Measurements from ENCODE around the gene IL12RB1.
"Not testable (repeated sequence)": the region's sequence is repeated elsewhere in the genome, so short reads cannot be mapped to it uniquely, and the experiment has no call there.

Gene IL12RB1

GRCh38 chr19:18110609-18111232 is 24.0 kb upstream of the IL12RB1 start:
- DNase-seq: no peak

DNA sequence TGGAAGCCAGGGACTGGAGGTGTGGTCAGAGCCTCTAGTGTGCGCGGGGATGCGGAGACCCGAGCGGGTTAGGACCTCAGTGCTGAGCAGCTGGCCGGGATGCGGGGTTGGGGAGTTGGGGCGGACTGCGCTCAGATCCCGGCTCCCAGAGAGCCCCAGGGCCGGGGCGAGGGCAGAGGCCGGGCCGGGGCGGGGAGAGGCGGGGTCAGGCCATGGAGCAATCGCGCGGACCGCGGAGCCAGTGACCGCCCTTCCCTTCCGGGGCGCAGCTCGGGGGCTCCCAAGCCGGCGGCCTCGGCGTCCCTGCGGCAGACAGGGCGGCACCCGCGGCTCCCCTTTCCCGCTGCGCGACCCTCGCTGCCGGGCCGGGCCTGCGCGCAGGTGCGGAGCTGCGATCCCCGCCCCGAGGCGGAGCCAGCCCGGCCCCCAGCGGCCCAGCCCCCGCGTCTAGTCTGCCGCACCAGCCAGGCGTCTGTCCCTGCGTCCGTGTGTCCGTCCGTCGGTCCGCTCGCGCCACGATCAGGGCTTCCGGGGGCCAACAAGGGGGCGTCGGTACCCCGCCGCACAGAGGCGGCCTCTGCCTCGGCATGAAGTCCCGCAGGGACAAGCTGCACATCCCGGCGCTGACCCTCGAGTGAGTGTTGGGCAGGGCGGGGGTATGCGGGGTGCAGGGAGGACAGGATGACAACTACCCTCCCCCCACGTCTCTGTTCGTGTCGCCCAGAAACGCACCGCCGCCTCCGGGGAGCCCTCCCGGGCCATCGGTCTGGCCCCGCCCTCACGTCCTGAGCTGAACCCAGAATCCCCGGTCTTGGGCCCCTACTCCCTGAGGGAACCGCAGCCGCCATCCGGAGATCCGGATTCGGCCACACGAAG is 23.2 kb upstream of the IL12RB1 start:
- DNase-seq: peak; percentile 30

- DNase-seq: no peak
These were observed 22.6 kb upstream of the IL12RB1 start for GRCh38 chr19:18109341-18109732.

DNA sequence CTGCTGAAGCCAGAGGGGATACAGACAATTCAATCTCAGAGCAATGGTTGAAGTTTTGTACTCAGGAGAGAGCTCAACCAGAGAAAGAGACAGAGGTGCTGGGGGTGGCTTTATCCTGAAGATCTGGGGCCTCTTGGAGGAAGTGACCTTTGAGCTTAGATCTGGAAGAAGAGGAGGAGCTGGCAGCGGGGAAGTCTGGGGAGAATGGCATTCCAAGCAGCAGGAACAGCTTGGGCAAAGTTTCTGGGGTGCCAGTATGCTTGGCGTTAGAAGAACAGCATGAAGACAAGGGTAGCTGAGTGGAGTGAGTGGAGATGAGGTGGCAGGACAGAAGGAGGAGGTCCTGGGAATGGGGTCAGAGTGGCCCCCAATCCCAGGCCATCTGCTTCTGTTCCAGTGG is 22.2 kb upstream of the IL12RB1 start:
- DNase-seq: no peak

DNA sequence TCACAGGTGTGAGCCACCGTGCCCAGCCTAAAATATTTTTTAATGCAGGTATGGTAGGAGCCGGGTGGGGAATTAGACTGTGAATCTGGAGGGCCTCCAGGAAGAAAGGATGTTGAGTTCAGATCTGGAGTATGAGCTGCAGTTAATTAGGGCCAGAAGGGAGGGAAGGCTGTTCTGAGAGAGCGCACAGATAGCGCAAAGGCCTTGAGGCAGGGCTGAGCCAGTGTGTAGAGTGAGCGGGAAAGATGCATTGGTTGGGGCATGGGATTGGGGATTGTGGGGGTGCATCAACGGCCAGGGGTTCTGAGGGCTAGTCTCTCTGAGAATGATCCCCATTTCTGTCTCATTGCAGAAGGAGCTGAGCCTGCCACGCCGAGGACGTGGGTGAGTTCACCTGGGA is 20.5 kb upstream of the IL12RB1 start:
- no peak for DNase-seq

GRCh38 chr19:18105259-18105658 is 18.5 kb upstream of the IL12RB1 start:
- not testable (repeated sequence) for DNase-seq

- no peak for DNase-seq
These were observed 18.0 kb upstream of the IL12RB1 start for GRCh38 chr19:18104793-18105131.

GRCh38 chr19:18102916-18103542 is 16.3 kb upstream of the IL12RB1 start:
- no peak for DNase-seq

DNA sequence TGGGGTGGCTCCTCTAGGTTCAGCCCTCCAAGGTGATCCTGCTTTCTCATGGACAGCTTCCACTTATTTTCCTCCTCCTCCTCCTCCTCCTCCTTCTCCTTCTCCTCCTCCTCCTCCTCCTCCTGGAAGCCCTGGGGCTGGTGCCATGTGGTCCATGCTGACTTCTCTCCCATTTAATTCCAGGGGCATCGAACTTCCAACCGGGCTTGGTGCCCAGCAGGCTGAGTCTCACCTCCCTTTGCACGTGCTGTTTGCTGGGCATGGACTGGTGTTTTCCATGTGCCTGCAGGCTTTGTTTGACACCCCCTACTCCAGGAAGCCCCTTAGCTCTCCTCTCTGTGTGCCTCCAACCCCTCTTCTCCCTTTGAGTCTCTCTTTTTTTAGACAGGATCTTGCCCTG is 14.5 kb upstream of the IL12RB1 start:
- no peak for DNase-seq

DNA sequence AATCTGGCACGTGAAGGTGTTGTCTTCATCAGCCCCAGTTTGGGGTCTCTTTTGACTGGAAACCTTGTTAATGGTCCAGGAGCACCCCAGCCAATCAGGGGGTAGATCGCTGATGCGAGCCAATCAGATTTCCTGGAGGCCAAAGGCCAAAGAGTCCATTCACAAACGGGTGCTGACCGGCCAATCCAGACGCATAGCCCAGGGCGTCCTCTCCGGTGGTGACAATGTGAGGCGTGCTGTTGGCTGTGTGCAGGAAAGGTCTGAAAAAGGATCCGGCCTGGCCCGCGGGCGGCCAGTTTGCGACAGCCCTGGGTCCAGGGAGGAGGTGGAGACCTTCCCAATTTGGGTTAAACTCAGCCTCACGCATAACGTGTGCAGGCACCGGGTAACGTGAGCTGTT is 14.0 kb upstream of the IL12RB1 start:
- no peak for DNase-seq

DNA sequence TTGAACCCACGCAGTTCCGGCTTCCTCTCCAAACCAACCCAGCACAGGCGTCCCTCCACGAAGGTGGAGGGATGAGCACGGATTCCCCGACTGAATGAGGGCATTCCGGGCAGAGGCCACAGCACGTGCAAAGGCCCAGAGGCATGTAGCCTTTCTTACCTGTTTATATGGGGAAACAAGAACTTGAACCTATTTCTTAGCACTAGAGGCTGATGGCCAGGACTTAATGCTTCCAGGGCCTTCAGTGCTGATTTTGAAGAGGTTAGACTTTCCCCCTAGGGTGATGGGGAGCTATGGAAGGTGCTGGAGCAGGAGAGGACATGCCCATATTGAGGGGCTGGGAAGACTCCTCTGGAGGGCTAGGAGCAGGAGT is 12.9 kb upstream of the IL12RB1 start:
- DNase-seq: no peak

- DNase-seq: peak; percentile 76
These were observed 12.3 kb upstream of the IL12RB1 start for GRCh38 chr19:18098891-18099622.

DNA sequence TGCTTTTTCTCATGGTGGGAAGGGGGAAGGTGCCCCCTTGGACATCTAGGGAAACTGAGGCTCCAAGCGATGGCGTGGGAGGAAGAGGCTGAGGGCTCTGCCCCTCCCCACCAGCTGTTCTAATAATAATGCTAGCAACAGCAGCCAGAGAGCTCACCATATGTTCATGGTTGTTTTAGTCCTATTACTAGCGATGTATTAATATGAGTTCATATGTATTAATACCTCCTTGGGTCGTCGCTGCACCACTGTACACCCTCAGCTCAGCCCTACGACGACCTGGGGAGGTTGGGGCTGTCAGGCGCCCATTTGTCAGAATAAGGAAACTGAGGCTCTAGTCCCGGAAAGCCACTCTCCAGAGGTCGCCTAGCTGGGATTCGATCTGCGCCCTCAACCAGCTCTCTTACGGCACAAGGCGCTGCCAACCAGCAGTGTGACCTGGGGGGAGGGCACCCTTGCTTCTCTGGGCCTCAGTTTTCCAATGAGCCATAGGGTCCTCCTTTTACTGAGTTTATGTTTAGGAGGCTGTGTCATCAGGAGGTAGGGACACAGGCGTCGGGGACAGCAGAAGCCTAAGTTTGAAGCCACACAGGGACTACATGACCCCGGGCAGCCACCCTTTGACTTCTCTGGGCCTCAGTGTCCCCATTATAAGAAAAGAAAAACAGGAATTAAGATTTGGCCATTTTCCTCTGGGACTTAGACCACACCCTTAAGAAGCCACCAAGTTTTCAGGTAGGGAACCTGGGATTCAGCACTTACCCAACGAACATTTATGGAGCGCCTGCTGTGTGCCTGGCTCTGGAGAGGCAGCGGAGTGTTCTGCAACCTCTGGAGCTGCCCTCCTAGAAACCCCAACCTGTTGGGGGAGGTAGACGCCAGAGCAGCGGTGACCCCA is 11.5 kb upstream of the IL12RB1 start:
- DNase-seq: no peak

- DNase-seq: peak; percentile 94
These were observed 10.7 kb upstream of the IL12RB1 start, which contains the start of gene MAST3 for GRCh38 chr19:18097217-18097992. Gene MAST3 (plus strand): TSS chr19:18097778. CDS start chr19:18097793, 15 bp downstream.

- DNase-seq: no peak
These were observed 9.5 kb upstream of the IL12RB1 start for GRCh38 chr19:18096258-18096657.

- DNase-seq: no peak
These were observed 6.9 kb upstream of the IL12RB1 start for GRCh38 chr19:18093439-18094161.

DNA sequence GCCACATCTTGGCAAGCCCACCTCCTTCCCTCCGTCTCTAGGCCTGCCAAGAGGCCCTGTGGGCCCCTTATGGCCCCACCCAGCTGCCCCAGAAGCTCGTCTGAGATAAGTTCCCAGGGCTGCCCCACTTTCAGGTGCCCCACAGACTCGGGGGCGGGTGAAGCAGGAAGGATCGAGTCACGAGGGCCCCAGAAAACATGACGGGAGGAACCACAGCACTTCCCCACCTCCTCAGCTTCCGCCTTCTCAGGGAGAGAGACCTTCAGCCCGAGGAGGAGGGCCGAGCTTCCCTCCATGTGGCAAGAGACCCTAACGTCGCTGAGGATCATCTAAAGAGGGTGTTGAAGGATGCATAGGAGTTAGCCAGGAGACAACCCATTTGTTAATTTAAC is 4.5 kb upstream of the IL12RB1 start:
- DNase-seq: peak; percentile 89

GRCh38 chr19:18090545-18091216 is 3.9 kb upstream of the IL12RB1 start:
- peak; percentile 33 for DNase-seq

DNA sequence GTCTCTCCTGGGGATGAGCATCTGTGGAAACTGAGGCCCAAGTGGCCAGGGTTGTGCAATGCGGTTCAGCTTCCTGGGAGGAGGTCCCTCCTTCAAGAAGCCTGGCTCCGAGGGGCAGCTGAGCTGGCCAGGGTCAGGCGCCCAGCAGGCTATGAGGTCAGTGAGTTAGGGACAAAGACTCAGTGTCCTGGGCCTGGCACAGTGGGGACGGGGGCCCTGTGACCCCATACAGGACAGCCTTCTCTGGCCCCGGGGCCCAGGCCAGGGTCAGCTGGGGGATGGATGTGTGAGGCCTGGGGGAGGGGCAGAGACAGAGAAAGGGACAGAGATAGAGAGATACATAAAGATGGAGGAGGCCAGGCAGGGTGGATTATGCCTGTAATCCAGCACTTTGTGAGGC is 3.0 kb upstream of the IL12RB1 start:
- no peak for DNase-seq

DNA sequence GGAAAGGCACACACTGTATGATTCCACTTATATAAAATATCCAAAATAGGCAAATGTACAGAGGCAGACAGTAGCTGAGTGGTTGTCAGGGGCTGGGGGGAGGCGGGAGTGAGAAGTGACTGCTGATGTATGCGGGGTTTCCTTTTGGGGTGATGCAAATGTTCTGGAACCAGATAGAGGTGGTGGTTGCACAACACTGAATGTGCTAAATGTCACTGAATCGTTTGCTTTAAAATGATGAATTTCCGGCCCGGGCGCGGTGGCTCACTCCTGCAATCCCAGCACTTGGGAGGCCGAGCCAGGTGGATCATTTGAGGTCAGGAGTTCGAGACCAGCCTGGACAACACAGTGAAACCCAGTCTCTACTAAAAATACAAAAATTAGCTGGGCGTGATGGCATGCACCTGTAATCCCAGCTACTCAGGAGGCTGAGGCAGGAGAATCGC is 2.4 kb upstream of the IL12RB1 start:
- peak; percentile 82 for DNase-seq

All from CD4-positive, alpha-beta T cell treated with Interleukin-15 for 1 hour (primary cell).